GM12878 (cell line): Measurements from ENCODE around the gene FKBP9.
"Not testable (repeated sequence)": the region's sequence is repeated elsewhere in the genome, so short reads cannot be mapped to it uniquely, and the experiment has no call there.

Experiments used
- CEBPB ChIP-seq, 2 experiments: fragments of 150-350 bp in 1 of 2; IDR thresholded peaks; 2 replicates each; pipeline ENCODE4 v1.6.1; 2012 to 2014; ENCODE audit warnings: low read depth in 2 of 2, low read length in 2 of 2, borderline replicate concordance in 1 of 2, inconsistent platforms in 1 of 2
- EP300 ChIP-seq, 2 experiments: fragments of 150-350 bp in 1 of 2; IDR thresholded peaks; 2 replicates each; pipeline ENCODE4 v1.6.1; 2011 to 2012; ENCODE audit warnings: low read depth in 2 of 2, low read length in 2 of 2, borderline replicate concordance in 1 of 2, improper control_type of control experiment in 1 of 2, inconsistent platforms in 1 of 2; ENCODE audit not compliant: control insufficient read depth in 1 of 2
- GABPA ChIP-seq: IDR thresholded peaks from 2 replicates; pipeline ENCODE4 v1.6.1; 2014; ENCODE audit warnings: antibody characterized with exemption, low read depth, mild to moderate bottlenecking, inconsistent platforms
- ZNF24 ChIP-seq: fragments of 450-650 bp; IDR thresholded peaks from 2 replicates; pipeline ENCODE4 v1.6.1; 2017; ENCODE audit warnings: antibody characterized with exemption, mild to moderate bottlenecking
- ZNF274 ChIP-seq: IDR thresholded peaks from one replicate; pipeline ENCODE4 v1.8.0; 2011; ENCODE audit not compliant: insufficient read length, insufficient read depth
- TF ChIP-seq, protein P1 (sequence below): IDR thresholded peaks from 2 replicates; pipeline ENCODE4 v1.6.1; 2011; ENCODE audit warnings: low read depth, low read length, improper control_type of control experiment, borderline replicate concordance
- TF ChIP-seq, protein P2 (sequence below), 3 experiments: IDR thresholded peaks in 2 of 3; conservative IDR thresholded peaks in 1 of 3; 2 replicates each; pipeline ENCODE4 v1.5.1; 2011; ENCODE audit warnings: low read depth in 3 of 3, low read length in 3 of 3, mild to moderate bottlenecking in 3 of 3, control low read depth in 2 of 3, moderate library complexity in 2 of 3, inconsistent platforms in 1 of 3, mixed read lengths in 1 of 3; ENCODE audit not compliant: control insufficient read depth in 2 of 3, insufficient read depth in 1 of 3; ENCODE audit errors: extremely low read depth in 1 of 3

DNA sequence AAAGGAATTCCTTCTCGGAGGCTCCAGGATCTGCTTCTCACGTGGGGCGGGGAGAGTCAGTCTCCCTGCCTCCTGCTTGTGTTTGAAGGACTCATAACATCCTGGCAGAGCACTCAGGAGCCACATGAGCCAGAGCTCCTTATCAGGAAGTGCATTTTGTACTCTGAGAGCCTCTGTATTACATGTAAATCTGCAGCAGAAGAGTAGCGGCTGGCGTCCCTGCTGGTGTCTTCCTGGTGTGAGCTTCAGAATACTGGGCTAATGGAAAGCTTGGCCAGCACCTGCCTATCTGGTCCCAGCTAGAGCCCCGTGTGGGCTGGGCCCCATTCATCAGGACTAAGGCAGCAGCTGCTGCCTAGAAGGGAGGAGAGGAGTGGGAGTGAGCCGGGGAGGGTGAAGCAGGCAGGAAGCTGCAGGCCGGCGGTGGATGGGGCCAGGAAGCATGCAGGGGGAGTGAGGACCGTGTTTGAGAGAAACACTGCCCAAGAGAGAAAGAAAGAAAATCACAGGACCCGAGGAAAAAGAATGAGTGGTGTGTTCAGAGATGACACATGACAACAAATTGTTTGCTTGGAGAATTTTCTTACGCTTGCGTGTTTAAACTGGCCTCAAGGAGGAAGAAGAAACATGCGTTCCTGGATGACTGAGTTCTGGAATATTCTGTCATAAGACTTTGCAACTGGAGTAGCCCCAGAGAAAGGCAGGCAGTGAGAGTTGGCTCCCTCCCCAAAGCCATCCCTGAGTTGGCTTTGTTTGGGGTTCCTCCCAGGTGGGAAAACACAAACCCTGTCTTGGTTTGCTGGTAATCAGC, 41.3 kb downstream of the FKBP9 start:
- not testable (repeated sequence) for TF ChIP-seq ZNF274; EP300 (IDR thresholded peaks at IDR 0.05; ENCODE audit: borderline replicate concordance in 1 of 2, control insufficient read depth in 1 of 2, low read depth in 2 of 2, low read length in 2 of 2); ZNF24; GABPA; CEBPB (IDR thresholded peaks at IDR 0.05; ENCODE audit: borderline replicate concordance in 1 of 2, low read depth in 2 of 2, low read length in 2 of 2)
- TF ChIP-seq, protein P1, sequence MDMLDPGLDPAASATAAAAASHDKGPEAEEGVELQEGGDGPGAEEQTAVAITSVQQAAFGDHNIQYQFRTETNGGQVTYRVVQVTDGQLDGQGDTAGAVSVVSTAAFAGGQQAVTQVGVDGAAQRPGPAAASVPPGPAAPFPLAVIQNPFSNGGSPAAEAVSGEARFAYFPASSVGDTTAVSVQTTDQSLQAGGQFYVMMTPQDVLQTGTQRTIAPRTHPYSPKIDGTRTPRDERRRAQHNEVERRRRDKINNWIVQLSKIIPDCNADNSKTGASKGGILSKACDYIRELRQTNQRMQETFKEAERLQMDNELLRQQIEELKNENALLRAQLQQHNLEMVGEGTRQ, result not testable (repeated sequence)
- TF ChIP-seq, protein P2, sequence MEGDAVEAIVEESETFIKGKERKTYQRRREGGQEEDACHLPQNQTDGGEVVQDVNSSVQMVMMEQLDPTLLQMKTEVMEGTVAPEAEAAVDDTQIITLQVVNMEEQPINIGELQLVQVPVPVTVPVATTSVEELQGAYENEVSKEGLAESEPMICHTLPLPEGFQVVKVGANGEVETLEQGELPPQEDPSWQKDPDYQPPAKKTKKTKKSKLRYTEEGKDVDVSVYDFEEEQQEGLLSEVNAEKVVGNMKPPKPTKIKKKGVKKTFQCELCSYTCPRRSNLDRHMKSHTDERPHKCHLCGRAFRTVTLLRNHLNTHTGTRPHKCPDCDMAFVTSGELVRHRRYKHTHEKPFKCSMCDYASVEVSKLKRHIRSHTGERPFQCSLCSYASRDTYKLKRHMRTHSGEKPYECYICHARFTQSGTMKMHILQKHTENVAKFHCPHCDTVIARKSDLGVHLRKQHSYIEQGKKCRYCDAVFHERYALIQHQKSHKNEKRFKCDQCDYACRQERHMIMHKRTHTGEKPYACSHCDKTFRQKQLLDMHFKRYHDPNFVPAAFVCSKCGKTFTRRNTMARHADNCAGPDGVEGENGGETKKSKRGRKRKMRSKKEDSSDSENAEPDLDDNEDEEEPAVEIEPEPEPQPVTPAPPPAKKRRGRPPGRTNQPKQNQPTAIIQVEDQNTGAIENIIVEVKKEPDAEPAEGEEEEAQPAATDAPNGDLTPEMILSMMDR (IDR thresholded peaks at IDR 0.05 in 2 of 3, conservative IDR thresholded peaks at IDR 0.05 in 1 of 3; ENCODE audit: control insufficient read depth in 2 of 3, extremely low read depth in 1 of 3, insufficient read depth in 1 of 3, low read depth in 3 of 3, low read length in 3 of 3), result not testable (repeated sequence)
